Mononuclear cell (primary cell): ENCODE data around the gene RBBP7. TPM values are rescaled to one million over a fixed set of nuclear protein-coding genes. Genes with fewer than 3 reads are reported as not detected.
"Not testable (repeated sequence)": the region's sequence is repeated elsewhere in the genome, so short reads cannot be mapped to it uniquely, and the experiment has no call there.

ENCODE experiments used
- H3K27me3 ChIP-seq: 2 replicates; pipeline ENCODE4 v1.6.0; 2011; ENCODE audit warnings: low read length, control low read depth; ENCODE audit not compliant: insufficient read depth
- H3K4me1 ChIP-seq: 2 replicates; pipeline ENCODE4 v1.5.1; 2011; ENCODE audit warnings: mild to moderate bottlenecking, low read length, control low read depth; ENCODE audit not compliant: insufficient read depth
- H3K4me3 ChIP-seq: 2 replicates; pipeline ENCODE4 v1.5.1; 2011; ENCODE audit warnings: mild to moderate bottlenecking, low read length, moderate library complexity
- H3K9me3 ChIP-seq: 2 replicates; pipeline ENCODE4 v1.5.1; 2011; ENCODE audit warnings: low read depth, mild to moderate bottlenecking, control low read depth, low read length
- total RNA-seq: library from RNA; depleted of rRNA; stranded (reverse); fragments of >200 nt; gene quantifications from one replicate; pipeline ENCODE4 v1.2.3, GENCODE V29; 2012

Gene RBBP7
- total RNA-seq, 1 donor = 158 TPM

DNA sequence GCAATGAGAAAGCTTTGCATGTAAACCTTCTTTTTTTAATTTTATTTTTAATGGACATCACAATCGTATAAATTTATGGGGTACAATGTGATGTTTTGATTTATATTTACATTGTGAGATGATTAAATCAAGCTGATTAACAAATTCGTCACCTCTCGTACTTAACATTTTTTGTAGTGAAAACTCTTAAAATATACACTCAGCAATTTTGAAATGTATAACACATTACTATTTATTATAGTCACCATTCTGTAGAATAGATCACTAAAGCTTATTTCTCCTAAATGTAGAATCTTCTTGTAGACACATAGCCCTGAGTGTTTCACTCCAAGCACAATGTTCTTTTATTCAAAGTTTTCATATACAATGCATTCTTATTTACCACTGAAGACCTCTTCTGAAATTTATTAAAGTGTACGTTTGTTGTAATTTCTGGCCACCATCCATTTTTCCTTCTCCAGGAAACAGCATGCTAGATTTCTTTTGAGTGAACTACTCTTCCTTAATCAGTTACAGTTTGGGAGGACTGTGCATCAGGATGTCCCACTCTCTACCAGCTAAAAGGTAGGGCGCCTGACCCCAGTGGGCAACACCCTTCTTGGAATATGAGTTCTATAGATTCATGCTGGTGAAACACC is 4.4 kb upstream of the RBBP7 start:
- no peak overlapping the region for H3K4me3 ChIP-seq
- H3K9me3 ChIP-seq = no peaks in the 10 kb centered on the region
- H3K27me3 ChIP-seq = no peaks in the 10 kb centered on the region
- H3K4me1 ChIP-seq = peaks cover 11% of the 10 kb centered on the region

- H3K9me3 ChIP-seq = no peaks in the 10 kb centered on the region
- no peak overlapping the region for H3K4me3 ChIP-seq
- peaks cover 22% of the 10 kb centered on the region for H3K4me1 ChIP-seq
- no peaks in the 10 kb centered on the region for H3K27me3 ChIP-seq
These were observed 2.9 kb upstream of the RBBP7 start for GRCh38 chrX:16873106-16873505.

GRCh38 chrX:16870862-16871815 is 977 bp upstream of the RBBP7 start:
- peak overlapping the region; percentile 54 for H3K4me3 ChIP-seq
- peaks cover 27% of the 10 kb centered on the region for H3K4me1 ChIP-seq
- H3K27me3 ChIP-seq = no peaks in the 10 kb centered on the region
- H3K9me3 ChIP-seq = no peaks in the 10 kb centered on the region

DNA sequence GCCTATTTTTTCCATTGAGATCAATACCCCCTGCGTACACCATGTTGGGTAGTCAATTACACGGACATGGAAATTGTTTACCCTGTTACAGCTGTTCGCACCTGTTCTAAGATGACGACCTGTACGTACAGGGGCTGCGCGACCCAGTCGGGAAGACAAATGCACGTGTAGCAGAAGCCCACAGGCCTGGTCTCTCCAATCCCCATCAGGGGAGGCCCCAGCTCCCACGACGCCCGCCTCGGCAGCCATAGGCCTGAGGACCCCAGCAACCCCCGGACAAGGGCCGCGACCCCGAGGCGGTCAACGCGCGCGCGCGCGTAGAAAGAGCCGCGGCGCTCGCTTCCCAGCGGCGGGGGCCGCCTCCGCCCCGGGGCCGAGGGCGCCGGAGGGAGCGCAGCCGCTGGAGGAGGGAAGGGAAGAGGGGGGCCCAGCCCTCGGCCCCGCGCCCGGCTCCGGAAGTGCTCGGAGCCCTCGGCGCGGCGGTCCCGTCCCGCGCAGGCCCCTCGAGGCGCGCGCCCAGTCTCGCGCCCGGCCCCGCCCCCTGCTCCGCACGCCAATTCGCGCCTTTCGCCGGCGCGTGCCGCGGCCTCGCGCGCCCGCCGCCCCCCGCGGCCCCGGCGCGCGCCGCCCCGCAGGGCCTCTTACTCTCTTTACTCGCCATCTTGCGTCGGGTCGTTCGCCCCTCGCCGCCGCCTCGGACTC is 618 bp downstream of the RBBP7 start:
- peaks cover 27% of the 10 kb centered on the region for H3K4me1 ChIP-seq
- H3K4me3 ChIP-seq = peak overlapping the region; percentile 65
- no peaks in the 10 kb centered on the region for H3K9me3 ChIP-seq
- no peaks in the 10 kb centered on the region for H3K27me3 ChIP-seq

GRCh38 chrX:16868920-16869319 is 1.2 kb downstream of the RBBP7 start:
- peak overlapping the region; percentile 65 for H3K4me3 ChIP-seq
- H3K27me3 ChIP-seq = no peaks in the 10 kb centered on the region
- peaks cover 27% of the 10 kb centered on the region for H3K4me1 ChIP-seq
- no peaks in the 10 kb centered on the region for H3K9me3 ChIP-seq

DNA sequence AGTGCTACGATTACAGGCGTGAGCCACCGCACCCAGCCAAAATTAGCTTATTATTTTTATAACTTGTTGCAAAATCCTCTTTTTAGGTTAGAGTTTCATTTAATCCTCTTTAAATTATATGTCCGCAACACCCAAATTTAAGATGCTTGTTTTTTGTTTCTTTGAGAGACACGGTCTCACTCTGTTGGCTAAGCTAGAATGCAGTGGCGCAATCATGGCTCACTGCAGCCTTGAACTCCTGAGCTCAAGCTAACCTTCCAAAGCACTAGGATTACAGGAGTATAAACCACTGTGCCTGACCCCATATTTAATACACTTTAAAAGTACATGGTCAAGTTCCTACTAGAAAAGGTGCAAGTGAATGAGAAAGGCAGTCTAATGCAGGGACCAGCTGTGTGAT is 2.2 kb downstream of the RBBP7 start:
- Histone ChIP-seq H3K4me3 (no peak overlapping the region), H3K4me1 (peaks cover 27% of the 10 kb centered on the region), H3K27me3 (no peaks in the 10 kb centered on the region), H3K9me3 (no peaks in the 10 kb centered on the region)

DNA sequence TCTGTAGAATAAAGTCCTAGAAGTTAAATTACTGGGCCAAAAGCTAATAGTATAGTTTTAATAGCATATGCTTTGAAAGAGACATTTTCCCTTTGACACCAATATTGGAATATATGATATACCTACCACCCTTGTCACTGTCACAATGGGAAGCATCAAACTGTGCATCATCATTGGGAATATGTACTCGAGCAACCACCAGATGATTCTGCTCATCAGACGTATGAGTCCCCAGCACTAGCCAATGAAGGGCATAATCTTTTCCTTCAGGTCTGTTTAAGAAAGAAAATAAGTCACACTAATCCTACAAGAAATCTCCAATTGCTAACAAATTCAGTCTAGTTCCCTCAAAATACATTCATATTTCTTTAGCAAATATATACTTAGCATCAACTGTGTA is 7.3 kb downstream of the RBBP7 start:
- H3K4me3 ChIP-seq = no peak overlapping the region
- no peaks in the 10 kb centered on the region for H3K27me3 ChIP-seq
- H3K9me3 ChIP-seq = no peaks in the 10 kb centered on the region
- peaks cover 3% of the 10 kb centered on the region for H3K4me1 ChIP-seq

GRCh38 chrX:16856744-16857143 is 13.4 kb downstream of the RBBP7 start:
- Histone ChIP-seq H3K9me3 (no peaks in the 10 kb centered on the region), H3K4me1 (no peaks in the 10 kb centered on the region), H3K27me3 (no peaks in the 10 kb centered on the region), H3K4me3 (no peak overlapping the region)

DNA sequence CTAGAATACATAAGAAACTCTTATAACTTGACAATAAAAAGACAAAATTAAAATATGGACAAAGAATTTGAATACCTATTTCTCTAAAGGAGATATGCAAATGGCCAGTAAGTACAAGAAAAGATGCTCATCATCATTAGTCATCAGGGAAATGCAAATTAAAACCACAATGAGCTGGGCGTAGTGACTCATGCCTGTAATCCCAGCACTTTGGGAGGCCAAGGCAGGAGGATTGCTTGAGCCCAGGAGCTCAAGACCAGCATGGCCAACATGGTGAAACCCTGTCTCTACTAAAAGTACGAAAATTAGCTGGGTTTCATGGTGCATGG is 14.1 kb downstream of the RBBP7 start:
- not testable (repeated sequence) for H3K4me1 ChIP-seq, H3K27me3 ChIP-seq, H3K9me3 ChIP-seq, H3K4me3 ChIP-seq

DNA sequence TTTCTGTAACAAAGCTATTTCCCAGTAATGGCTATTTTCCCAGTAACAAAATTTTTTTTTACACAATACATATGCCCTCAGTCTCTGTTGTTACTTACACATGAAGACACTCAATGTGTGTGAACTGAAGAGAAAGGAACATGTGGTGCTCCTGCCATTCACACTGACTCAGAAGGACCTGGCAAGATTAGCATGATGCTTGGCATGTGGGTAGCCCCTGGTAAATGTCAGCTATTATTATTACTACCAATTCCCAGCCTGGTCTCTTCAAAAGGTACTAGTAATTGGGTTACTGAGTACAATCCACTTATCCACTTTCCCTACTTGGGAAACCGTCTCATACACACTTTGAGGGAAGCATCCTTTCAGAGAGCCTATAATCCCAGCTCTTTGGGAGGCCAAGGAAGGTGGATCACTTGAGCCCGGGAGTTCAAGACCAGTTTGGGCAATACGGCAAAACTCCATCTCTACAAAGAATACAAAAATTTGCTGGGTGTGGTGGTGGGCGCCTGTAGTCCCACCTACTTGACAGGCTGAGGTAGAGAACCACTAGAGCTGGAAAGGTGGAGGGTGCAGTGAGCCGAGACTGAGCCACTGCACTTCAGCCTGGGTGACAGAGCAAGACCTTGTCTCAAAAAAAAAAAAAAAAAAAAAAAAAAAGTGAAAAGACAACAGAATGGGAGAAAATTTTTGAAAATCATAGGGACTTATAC is 14.6 kb downstream of the RBBP7 start:
- no peaks in the 10 kb centered on the region for H3K9me3 ChIP-seq
- no peaks in the 10 kb centered on the region for H3K27me3 ChIP-seq
- H3K4me1 ChIP-seq = no peaks in the 10 kb centered on the region
- no peak overlapping the region for H3K4me3 ChIP-seq

DNA sequence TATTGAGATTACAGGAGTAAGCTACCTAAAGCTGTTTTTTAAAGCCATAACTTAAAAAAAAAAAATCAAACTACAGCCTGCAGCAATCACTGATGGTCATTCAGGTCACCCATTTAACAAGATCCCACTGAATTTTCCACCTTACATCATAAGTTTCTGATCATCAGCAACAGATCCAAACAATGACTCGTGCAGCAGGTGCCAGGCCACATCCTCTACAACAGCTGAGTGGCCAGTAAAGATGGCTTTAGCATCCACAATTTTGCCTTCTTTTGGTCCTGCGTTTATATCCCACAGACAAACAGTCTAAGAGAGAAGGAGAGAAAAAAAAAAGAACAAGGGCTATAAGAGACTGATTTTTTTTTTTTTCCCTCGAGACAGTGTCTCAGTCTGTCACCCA is 16.6 kb downstream of the RBBP7 start:
- Histone ChIP-seq H3K4me3 (no peak overlapping the region), H3K9me3 (no peaks in the 10 kb centered on the region), H3K4me1 (no peaks in the 10 kb centered on the region), H3K27me3 (no peaks in the 10 kb centered on the region)

DNA sequence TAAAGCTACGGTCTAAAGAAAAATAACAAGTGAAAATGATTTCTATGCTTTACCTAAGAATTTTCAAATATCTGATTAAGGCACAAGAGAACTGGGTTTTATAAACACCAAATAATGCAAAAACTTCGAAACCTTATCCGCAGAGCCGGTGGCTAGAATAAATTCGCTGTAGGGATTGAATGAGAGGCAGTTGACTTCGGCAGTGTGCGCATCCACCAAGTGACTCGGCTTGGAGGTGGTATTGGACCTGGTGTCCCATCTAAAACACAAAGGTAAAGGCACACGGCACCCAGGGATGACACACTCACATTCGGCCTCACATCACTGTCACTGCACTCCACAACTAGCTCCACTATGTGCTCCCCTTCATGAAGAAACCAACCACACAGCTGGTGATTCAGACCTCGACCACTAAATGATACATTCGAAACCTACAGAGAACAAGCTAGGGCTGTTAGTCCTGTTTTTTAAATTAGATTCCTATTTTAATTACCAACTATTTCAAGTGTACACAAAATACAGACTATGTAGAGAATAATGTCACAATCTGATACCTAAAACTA is 17.5 kb downstream of the RBBP7 start:
- no peaks in the 10 kb centered on the region for H3K4me1 ChIP-seq
- H3K4me3 ChIP-seq = no peak overlapping the region
- no peaks in the 10 kb centered on the region for H3K9me3 ChIP-seq
- no peaks in the 10 kb centered on the region for H3K27me3 ChIP-seq

- no peaks in the 10 kb centered on the region for H3K4me1 ChIP-seq
- no peak overlapping the region for H3K4me3 ChIP-seq
- no peaks in the 10 kb centered on the region for H3K27me3 ChIP-seq
- no peaks in the 10 kb centered on the region for H3K9me3 ChIP-seq
These were observed 18.3 kb downstream of the RBBP7 start for GRCh38 chrX:16851827-16852226.

DNA sequence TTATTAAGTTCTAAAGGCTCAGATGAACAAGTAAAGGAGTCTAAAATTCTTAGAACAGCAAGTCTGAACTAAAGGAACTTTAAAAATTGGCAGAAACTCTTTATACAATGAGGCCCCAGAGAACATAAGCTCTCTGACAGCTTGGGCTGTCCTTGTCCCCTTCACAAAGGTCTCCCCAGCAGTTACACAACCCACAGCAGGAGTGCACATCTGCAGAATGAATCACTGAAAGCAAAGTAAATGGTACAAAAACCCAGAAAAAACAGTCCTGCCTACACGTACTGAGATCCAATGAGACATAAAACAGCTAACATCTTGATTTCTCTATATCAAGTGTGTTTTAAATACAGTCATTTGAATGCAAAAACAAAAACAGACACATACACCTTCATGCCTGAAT is 18.7 kb downstream of the RBBP7 start:
- no peaks in the 10 kb centered on the region for H3K9me3 ChIP-seq
- H3K27me3 ChIP-seq = no peaks in the 10 kb centered on the region
- H3K4me3 ChIP-seq = no peak overlapping the region
- no peaks in the 10 kb centered on the region for H3K4me1 ChIP-seq

DNA sequence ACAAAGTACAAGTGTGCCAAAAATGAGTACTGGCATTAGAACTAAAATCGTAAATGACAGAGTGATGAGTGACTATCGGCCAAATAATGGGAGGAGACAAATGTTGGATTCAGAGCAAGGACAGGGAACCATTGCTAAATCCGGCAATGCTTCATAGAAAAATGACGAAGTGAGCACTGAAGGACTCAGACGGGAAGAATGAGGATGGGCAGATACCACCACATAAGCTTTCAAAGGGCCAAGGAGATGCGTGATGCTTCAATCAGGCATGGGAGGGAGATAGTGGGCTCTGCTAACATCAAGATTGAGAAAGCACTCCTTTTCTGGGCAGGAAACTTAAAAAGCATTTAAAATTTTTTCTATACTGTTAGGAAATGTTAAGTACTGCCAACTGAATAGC is 21.6 kb downstream of the RBBP7 start:
- H3K4me3 ChIP-seq = no peak overlapping the region
- H3K4me1 ChIP-seq = no peaks in the 10 kb centered on the region
- no peaks in the 10 kb centered on the region for H3K9me3 ChIP-seq
- H3K27me3 ChIP-seq = no peaks in the 10 kb centered on the region
